ENCODE data around the gene CELA3A.

GRCh38 chr1:22021061-22021460, 19.6 kb downstream of the CELA3A start:
- TF ChIP-seq HDGF (IDR thresholded peaks at IDR 0.05; ENCODE audit: borderline replicate concordance): no peak
- TF ChIP-seq BHLHE40 (IDR thresholded peaks at IDR 0.05; ENCODE audit: borderline replicate concordance): no peak
- no peak for TF ChIP-seq SUZ12 (IDR thresholded peaks at IDR 0.05)
- no peak for TF ChIP-seq ELF4 (IDR thresholded peaks at IDR 0.05)
- TF ChIP-seq ARNT (IDR thresholded peaks at IDR 0.05): no peak
- TF ChIP-seq, protein P1, sequence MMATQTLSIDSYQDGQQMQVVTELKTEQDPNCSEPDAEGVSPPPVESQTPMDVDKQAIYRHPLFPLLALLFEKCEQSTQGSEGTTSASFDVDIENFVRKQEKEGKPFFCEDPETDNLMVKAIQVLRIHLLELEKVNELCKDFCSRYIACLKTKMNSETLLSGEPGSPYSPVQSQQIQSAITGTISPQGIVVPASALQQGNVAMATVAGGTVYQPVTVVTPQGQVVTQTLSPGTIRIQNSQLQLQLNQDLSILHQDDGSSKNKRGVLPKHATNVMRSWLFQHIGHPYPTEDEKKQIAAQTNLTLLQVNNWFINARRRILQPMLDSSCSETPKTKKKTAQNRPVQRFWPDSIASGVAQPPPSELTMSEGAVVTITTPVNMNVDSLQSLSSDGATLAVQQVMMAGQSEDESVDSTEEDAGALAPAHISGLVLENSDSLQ (IDR thresholded peaks at IDR 0.05): no peak
- TF ChIP-seq L3MBTL2 (conservative IDR thresholded peaks at IDR 0.05): no peak
- no peak for TF ChIP-seq FOXM1 (IDR thresholded peaks at IDR 0.05; ENCODE audit: borderline replicate concordance)
- TF ChIP-seq ZNF384 (IDR thresholded peaks at IDR 0.05): no peak
- no peak for TF ChIP-seq FOXA1 (IDR thresholded peaks at IDR 0.05)
- TF ChIP-seq CTBP1 (IDR thresholded peaks at IDR 0.05; ENCODE audit: borderline replicate concordance): no peak
- TF ChIP-seq TARDBP (IDR thresholded peaks at IDR 0.05): no peak
- TF ChIP-seq FOXK2 (IDR thresholded peaks at IDR 0.05): no peak
